AG04450 (cell line): ENCODE data around the gene COL9A1. TPM values are rescaled to one million over a fixed set of nuclear protein-coding genes. Genes with fewer than 3 reads are reported as not detected.
"Not testable (repeated sequence)": the region's sequence is repeated elsewhere in the genome, so short reads cannot be mapped to it uniquely, and the experiment has no call there.

Source experiments
- CTCF ChIA-PET: fragments of 300-600, 350-600 bp; formaldehyde crosslinking; extraction: SDS; loops from one replicate; lab custom pipeline; 2022; ENCODE audit warnings: antibody characterized with exemption, inconsistent platforms; lab: Charles Lee
- POLR2A ChIA-PET: fragments of 350-600 bp; formaldehyde crosslinking; extraction: SDS; loops from one replicate; lab custom pipeline; 2021; ENCODE audit warnings: antibody characterized with exemption, inconsistent platforms; lab: Yijun Ruan, JAX
- DNase-seq: peaks from one replicate; pipeline ENCODE4 v3.0.0-alpha.2; 2011; ENCODE audit warnings: low read depth, low spot score
- H3K27ac ChIP-seq: one replicate; pipeline ENCODE4 v1.5.1; 2012; ENCODE audit warnings: low read depth, low read length, control low read depth
- H3K27me3 ChIP-seq: one replicate; pipeline ENCODE4 v1.6.0; 2012; ENCODE audit warnings: low read length; ENCODE audit not compliant: control insufficient read depth, insufficient read depth
- H3K4me3 ChIP-seq: 2 replicates; pipeline ENCODE4 v1.5.1; 2011; ENCODE audit warnings: mild to moderate bottlenecking, low read depth, low read length, control low read depth
- H3K9me3 ChIP-seq: 2 replicates; pipeline ENCODE4 v1.5.1; 2012; ENCODE audit warnings: low read length; ENCODE audit not compliant: control insufficient read depth, insufficient read depth
- CTCF ChIP-seq: IDR thresholded peaks from 2 replicates; pipeline ENCODE4 v1.5.1; 2011; ENCODE audit warnings: low read depth, low read length, control low read depth, inconsistent platforms
- polyA plus RNA-seq: library from polyadenylated mRNA; depleted of rRNA; stranded (reverse); fragments of >200 nt; gene quantifications from 2 replicates; pipeline ENCODE4 v1.2.3, GENCODE V29; 2011

COL9A1 gene
- polyA plus RNA-seq, 1 experiment = not detected

GRCh38 chr6:70338775-70339174 lies 35.9 kb upstream of the COL9A1 start:
- Histone ChIP-seq H3K4me3 (no peak overlapping the region), H3K9me3 (no peaks in the 10 kb centered on the region), H3K27me3 (no peaks in the 10 kb centered on the region), H3K27ac (no peak overlapping the region)
- ChIA-PET POLR2A (no interaction called here), CTCF (interaction anchor here (0.9 kb wide), 1 partner anchor 31 kb away, joined by 3 read pairs; no protein-coding TSS in a partner anchor)
- TF ChIP-seq CTCF = no peak
- no peak for DNase-seq

DNA sequence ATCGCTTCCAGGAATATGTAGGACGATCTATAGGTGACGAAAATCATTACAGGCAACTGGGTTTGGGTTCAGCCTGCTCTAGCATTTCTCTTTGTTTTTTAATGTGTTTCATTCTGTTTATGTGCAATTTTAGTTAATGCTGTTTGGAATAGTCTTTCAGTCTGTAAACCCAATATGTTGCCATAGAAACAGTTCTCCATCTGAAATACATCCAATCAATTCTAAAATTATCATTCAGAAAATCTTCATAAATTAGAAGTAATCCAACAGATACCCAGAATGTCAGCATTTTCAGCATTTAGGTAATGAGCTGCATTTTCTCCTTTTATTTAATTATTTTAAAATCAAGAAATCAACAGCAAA lies 34.8 kb upstream of the COL9A1 start:
- no peaks in the 10 kb centered on the region for H3K27me3 ChIP-seq
- DNase-seq = no peak
- TF ChIP-seq CTCF = no peak
- H3K4me3 ChIP-seq = no peak overlapping the region
- CTCF ChIA-PET = no interaction called here
- H3K9me3 ChIP-seq = no peaks in the 10 kb centered on the region
- H3K27ac ChIP-seq = no peak overlapping the region
- POLR2A ChIA-PET = no interaction called here

DNA sequence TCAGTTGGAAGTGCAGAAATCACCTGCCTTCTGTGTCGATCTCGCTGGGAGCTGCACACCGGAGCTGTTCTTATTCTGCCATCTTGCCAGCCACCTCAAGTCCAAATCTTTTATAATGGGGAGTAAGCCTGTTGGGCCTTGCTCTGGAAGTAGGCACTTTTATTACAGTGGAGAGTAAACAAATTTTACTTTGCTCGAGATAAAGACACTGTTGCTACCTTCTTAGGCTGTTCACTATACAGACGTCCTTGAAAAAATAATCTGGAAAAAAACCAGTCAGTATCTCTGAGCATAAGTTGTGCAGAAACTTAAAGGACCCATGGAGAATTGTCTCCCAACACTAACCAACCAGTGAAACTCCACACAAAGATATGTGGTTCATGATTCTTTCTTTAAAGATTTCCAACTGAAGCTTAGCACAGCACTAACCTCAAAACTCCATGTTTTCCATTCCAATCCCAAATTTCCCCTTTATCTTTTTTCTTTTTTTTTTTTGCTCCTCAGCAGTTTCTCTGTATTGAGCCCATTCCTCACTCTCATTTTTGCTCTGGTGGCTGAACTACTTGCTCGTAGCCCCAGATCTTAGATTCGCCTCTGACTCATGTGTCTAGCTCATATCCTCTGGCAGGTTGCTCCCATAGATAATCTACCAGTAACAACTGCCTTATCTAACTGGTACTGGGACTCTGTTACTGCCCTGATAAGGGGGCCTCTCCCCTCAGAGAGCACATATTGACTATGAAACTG lies 34.3 kb upstream of the COL9A1 start:
- H3K27me3 ChIP-seq = no peaks in the 10 kb centered on the region
- CTCF ChIA-PET = interaction anchor here (0.7 kb wide), 1 partner anchor 1598 kb away, joined by 3 read pairs; no protein-coding TSS in a partner anchor
- no peaks in the 10 kb centered on the region for H3K9me3 ChIP-seq
- TF ChIP-seq CTCF = no peak
- no peak overlapping the region for H3K27ac ChIP-seq
- DNase-seq = no peak
- H3K4me3 ChIP-seq = no peak overlapping the region
- POLR2A ChIA-PET = no interaction called here

GRCh38 chr6:70327036-70327435 lies 24.2 kb upstream of the COL9A1 start:
- CTCF ChIA-PET = interaction anchor here (1.3 to 3.0 kb wide), 3 partner anchors 17 to 42 kb away, joined by 6 to 8 read pairs (median 6); no protein-coding TSS in a partner anchor
- no peak overlapping the region for H3K4me3 ChIP-seq
- no peak for DNase-seq
- H3K27ac ChIP-seq = no peak overlapping the region
- no peaks in the 10 kb centered on the region for H3K9me3 ChIP-seq
- H3K27me3 ChIP-seq = peaks cover 2% of the 10 kb centered on the region
- POLR2A ChIA-PET = no interaction called here
- TF ChIP-seq CTCF = no peak

DNA sequence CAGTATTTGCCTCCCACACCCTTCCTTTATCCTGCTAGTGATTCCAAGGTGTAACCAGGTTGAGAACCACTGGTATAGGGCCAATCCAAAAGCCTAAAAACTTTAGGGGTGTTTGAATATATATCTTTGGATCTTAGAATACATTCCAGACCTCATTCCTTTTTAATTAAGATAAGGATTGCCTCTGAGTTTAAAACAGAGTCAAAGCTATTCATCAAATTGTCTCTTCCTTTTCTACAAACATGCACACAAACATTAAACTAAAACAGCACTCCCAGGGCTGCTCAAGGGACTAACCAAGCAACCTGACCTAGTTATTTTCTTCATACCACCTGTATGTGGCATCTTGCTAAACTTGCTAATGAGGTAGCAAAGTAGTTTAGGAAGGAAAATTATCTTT lies 22.1 kb upstream of the COL9A1 start:
- ChIA-PET CTCF (no interaction called here), POLR2A (no interaction called here)

GRCh38 chr6:70317799-70318198 lies 14.9 kb upstream of the COL9A1 start:
- H3K27me3 ChIP-seq, H3K9me3 ChIP-seq, DNase-seq, H3K27ac ChIP-seq, POLR2A ChIA-PET, CTCF ChIA-PET, H3K4me3 ChIP-seq: not testable (repeated sequence)

More for the DNA sequence above, 22.1 kb upstream of the COL9A1 start:
- H3K4me3 ChIP-seq = no peak overlapping the region
- peaks cover 2% of the 10 kb centered on the region for H3K27me3 ChIP-seq
- no peak for TF ChIP-seq CTCF
- H3K9me3 ChIP-seq = no peaks in the 10 kb centered on the region
- DNase-seq = no peak
- no peak overlapping the region for H3K27ac ChIP-seq
